Measurements from ENCODE around the gene PDSS2.
"Not testable (repeated sequence)": the region's sequence is repeated elsewhere in the genome, so short reads cannot be mapped to it uniquely, and the experiment has no call there.

Gene PDSS2

DNA sequence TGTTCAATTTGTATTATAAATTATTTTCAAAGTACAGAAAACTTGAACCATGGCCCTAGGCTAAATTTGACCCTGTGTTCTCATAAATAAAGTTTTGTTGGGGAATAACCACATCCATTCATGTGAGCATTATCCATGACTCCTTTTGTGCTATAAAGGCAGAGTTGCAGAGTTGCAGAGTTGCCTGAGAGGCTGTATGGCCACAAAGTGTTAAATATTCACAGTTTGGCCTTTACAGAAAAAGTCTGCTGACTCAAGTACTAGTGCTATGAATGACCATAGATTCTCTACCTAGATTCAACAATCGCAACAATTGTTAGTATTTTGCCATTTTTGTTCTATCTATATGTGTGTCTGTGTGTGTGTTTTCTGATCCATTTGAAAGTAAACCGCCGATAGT lies 297.8 kb downstream of the PDSS2 start:
- no peak for DNase-seq (ENCODE audit: low spot score)

DNA sequence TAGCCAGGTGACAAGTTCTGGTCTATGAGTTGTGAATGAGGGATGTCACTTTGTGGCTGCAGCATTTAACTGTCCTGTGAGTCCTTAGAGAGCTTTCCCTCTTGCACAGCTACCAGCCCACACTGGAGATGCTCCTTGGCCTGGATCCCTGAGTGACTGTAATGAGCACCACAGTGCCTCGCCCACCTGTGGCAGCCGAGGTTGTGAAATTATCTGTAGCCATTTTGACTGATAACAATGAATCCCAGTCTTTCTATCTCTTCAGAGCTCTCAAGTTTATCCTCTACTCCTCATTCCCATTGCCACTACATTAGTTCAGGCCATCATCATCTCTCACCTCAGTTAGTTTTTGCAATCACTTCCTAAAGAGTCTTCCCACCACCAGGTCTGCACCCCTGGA lies 302.7 kb downstream of the PDSS2 start:
- DNase-seq (ENCODE audit: low spot score): no peak

DNA sequence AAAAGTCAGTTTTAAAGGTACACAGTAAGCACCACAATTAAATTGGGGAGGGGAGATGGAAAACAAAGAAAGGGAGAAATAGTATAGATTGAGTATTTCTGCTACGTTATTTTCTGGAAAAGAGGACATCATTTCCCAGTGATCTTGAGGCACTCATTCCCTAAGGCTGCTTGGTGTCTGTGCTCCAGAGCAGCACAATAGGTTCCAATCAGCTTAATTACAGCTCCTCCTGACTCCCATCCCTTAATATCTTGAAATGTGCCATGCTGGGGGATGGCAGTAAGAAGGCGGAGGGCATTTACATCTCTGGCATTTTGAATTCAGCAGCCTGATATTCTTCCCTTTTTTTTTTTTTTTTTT lies 304.6 kb downstream of the PDSS2 start:
- no peak for DNase-seq (ENCODE audit: low spot score)

DNA sequence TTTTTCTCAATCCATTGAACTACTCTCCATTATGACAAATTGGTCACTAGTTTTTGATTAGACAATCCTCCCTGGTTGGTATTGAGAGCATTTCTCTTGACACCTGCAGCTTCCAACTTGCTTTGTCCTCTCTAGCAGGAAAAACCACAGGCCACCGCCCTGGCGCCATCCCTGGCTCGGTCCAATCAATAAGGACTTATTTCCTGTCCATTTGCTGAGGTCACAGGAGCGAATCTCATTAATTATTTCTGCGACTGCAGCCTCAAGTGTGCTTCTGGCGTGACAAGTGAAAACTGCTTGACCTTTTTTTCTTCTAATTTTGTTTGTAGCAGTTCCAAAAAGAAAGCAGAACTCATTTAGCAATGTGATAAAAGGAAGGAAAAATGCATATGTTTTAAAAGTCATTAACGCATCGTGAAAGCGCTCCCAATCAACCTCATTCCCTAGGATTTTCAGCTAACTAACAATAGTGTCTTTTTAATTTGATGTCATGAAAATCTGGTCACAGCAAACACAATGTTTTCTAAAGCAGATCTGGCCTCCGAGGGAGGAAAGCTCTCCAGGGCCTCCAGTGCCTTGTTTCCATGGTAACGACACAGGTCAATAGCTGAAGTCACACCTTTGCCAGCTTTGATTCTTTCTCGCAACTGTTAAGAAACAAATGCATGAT lies 305.1 kb downstream of the PDSS2 start:
- DNase-seq (ENCODE audit: low spot score): peak; percentile 81

DNA sequence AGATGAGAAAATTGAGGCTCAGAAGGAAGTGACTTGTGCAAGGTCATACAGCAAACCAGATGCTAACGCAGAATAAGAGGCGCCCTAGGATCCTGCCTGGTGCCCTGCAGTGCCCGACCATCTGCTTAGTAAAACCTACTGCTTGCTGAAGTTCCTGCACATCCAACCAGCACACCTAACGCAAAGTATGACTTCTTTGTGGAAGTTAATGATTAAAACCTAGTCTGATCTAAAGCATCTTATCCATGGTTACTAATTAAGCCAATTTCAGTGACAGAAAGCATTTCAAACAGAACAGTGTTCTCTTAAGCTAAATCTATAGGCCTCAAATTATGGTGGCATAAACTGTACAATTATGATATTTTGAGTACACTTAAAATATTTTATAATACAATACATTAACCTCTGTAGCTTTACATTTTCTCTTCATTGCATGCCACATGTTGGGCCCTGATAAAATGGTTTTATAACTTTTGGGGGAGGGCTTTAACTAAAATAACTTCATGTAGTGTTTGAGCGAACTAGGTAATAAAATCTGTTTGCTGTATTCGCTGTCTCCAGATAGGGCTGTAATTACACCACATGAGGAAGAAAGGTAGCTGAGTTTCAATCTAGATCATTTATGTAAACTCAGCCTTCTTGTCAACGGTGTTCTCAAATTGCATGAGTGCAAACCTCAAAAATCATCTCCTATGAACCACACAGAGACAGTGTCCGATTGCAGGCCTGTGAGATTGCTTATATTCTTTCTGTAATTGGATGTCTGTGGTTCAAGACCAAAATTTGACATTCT lies 306.5 kb downstream of the PDSS2 start:
- no peak for DNase-seq (ENCODE audit: low spot score)

DNA sequence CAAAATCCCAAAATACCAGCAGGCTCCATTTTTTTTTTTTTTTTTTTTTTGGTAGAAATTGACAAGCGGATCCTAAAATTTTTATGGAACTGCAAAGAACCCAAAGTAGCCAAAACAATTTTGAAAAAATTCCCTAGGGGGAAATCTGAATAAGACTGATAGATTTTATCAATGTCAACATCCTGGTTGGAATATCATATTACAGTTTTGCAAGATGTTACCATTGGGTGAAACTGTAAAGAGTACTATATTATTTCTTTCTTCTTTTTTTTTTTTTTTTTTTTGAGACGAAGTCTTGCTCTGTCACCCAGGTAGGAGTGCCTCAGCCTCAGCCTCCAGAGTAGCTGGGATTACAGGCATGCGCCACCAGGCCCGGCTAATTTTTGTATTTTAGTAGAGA lies 314.7 kb downstream of the PDSS2 start:
- DNase-seq (ENCODE audit: low spot score): no peak

DNA sequence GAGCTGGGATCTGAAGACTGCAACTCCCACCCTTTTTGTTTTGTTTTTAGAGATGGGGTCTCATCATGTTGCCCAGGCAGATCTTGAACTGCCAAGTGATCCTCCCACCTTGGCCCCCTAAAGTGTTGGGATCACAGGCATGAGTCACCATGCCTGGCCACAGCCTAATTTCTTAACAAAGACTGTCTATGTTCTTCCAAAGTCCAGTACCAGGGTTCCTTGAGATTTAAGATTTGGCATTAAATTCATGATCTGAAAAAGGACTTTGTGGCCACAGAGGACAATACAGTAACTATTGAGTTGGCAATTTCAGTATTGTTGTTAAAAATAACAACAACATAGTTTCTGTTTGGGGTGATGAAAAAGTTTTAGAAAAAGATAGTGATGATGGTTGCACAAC lies 315.4 kb downstream of the PDSS2 start:
- no peak for DNase-seq (ENCODE audit: low spot score)

DNA sequence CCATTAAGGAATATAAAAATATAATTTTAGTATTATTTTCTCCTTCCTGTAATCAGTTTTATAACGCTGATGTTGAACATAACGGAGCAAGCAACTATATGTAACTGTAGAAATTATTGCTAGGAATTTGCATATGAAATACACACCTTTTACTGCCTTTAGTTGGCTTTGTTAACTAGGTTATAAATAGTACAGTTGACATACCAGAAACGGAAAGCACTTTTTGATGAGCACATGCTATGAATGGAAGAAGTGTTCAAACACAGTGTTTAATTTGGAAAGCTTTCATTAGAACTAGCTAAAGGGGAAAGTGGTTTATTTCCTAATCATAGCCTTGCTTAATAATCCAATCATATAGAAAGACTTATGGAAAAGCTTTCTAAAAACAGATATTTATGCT lies 318.8 kb downstream of the PDSS2 start:
- DNase-seq (ENCODE audit: low spot score): no peak

DNA sequence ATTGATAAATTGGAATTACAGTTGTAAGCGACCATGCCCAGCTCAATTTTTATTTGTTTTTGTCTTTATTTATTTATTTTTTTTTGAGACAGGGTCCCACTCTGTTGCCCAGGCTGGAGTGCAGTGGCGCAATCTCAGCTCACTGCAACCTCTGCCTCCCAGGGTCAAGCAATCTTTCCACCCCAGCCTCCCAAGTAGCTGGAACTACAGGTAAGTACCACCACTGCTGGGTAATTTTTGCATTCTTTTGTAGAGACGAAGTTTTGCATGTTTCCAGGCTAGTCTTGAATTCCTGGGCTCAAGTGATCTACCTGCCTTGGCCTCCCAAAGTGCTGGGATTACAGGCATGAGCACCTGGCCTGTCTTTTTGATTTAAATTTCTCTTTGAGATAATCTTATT lies 323.0 kb downstream of the PDSS2 start:
- DNase-seq (ENCODE audit: low spot score): not testable (repeated sequence)

DNA sequence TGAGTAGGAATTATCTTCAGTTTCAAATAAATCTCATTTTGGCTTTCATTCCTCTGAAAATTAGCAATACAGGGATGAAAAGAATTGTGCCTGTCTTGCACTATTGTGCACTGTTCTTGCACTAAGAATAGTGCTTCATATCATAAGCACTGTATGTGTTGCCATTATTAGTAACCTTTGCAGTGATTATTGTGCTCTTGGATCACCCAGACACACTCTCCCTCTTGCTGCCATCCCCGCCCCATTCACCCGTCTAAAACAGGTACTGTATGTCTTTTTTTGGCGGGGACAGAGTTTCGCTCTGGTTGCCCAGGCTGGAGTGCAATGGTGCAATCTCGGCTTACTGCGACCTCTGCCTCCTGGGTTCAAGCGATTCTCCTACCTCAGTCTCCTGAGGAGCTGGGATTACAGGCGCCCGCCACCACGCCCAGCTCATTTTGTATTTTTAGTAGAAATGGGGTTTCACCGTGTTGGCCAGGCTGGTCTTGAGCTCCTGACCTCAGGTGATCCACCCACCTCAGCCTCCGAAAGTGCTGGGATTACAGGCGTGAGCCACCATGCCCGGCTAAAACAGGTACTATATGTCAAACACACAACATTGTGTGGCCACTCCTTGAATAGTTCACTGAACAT lies 324.2 kb downstream of the PDSS2 start:
- not testable (repeated sequence) for DNase-seq (ENCODE audit: low spot score)

DNA sequence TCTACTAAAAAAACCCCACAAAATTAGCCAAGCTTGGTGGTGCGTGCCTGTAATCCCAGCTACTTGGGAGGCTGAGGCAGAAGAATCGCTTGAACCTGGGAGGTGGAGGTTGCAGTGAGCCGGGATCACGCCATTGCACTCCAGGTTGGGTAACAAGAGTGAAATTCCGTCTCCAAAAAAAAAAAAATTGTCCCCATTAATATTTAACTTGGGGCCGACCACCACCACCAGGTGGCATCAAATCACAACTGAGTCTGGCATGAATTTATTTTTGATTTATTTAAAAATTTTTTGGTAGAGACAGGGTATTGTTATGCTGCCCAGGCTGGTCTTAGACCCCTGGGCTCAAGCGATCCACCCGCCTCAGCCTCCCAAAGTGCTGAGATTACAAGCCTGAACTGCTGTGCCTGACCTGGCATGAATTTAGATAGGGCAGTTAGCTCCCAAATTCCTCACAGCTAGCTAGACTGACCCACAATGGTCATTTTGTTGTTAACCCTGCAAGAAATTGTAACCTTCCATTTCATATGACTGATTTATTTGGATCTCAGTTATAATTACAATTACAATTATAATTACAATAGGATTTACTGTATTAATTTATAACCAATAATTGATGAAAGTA lies 326.9 kb downstream of the PDSS2 start:
- peak; percentile 24 for DNase-seq (ENCODE audit: low spot score)

DNA sequence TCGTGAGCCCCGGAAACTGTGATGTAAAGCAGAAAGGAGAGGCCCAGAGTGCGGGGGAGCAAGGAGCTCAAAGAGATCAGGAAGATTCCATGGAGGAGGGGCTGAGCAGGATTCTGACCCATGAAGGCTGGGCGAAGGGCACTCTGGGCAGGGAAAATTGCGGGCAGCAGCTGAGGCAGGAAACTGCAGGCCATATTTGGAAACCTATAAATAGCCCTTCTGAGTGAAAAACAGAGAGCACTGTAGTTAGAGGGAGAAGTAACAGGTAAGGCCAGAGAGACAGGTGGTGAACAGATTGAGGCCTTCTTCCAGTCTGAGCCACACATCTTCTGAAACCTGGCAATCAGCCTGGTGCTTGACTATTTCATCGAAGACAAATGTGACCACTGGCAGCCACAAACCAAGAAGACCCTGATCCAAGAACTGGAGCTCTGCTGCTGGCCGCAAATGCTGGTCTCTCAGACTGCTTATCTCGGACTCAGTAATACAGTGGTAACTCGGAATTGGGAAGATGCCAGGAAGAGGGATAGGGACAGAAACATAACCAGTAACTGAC lies 329.9 kb downstream of the PDSS2 start:
- DNase-seq (ENCODE audit: low spot score): peak; percentile 96

DNA sequence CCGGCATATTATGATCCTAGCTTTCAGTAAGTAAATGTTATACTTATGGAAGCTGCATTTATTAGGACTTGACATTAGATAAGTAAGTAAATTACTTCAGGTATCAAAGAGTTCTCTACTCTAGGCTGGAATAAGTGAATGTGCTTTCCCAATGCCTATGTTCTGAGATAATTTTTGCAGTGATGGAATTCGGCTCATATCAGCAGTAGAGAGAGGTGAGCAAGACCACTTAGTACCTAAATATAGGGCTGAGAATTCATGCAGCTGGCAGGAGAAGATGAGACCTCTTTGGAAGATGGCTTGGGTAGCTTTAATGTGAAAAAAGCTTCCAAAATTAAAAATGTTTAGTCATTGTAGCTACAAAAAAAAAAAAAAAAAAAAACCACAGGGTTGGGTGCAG lies 330.8 kb downstream of the PDSS2 start:
- no peak for DNase-seq (ENCODE audit: low spot score)

DNA sequence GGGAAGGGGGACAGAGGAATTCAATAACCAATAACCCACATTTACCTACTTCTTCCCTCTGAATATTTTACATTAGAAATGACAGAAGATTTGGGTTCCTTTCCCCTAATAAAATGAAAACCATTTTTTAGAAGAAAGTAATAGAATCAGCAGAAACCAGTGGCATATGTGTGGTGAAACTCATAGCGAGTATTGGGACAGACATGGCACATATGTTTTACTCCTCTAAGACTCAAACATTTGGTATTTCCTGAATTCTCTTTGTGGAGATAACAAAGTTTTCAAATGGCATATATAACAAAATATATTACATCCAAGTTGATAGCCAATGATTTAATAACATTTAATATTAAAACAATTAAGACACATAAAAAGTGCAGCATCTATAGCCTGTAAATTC lies 331.2 kb downstream of the PDSS2 start:
- no peak for DNase-seq (ENCODE audit: low spot score)

DNA sequence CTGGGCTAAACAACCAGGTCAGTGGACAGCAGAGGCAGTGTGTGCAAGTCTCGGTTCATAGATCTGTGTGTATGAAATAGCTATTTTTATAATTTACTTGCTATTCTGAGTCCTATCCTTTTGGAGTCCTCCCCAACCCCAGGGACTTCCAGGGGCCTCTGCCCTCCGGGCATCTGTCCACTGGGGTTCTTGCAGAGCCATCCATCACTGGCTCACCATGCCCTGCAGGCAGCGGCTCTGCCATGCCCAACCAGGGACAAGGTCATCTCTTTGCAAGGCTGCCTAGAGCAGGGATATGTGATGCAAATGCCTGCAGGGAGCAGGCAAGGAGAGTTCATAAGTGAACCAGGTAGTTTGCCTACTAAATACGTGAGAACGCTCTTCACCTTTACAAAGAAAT lies 333.6 kb downstream of the PDSS2 start:
- DNase-seq (ENCODE audit: low spot score): no peak

DNA sequence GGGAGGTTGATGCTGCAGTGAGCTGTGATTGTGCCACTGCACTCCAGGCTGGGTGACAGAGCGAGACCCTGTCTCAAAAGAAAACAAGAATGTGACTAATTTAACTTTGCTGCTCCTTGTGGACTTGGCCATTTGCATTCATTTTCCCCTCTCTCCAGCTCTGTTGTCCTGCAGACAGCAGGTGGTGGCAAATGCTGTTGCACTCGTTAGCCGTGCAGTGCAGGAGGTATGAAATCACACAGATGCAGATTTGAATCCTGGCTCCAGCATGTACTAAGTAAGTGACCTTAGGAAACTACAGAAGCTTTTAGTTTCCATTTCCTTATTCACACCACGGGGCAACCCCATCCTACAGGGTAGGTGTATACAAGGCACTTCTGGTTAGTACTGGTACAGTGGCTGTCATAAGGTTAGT lies 334.4 kb downstream of the PDSS2 start:
- no peak for DNase-seq (ENCODE audit: low spot score)

DNA sequence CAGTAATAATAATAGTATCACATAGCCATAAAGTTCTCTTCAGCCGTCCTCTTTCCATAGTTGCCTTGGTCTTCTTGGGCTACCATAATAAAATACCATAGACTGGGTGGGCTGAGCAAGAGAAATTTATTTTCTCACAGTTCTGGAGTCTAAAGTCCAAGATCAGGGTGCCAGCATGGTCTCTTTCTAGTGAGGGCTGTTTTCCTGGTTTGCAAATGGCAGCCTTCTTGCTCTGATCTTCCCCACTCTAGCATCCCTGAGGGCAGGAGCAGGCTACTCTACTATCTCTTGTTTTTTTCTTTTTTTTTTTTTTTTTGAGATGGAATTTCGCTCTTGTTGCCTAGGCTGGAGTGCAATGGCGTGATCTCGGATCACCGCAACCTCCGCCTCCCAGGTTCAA lies 335.9 kb downstream of the PDSS2 start:
- no peak for DNase-seq (ENCODE audit: low spot score)

DNA sequence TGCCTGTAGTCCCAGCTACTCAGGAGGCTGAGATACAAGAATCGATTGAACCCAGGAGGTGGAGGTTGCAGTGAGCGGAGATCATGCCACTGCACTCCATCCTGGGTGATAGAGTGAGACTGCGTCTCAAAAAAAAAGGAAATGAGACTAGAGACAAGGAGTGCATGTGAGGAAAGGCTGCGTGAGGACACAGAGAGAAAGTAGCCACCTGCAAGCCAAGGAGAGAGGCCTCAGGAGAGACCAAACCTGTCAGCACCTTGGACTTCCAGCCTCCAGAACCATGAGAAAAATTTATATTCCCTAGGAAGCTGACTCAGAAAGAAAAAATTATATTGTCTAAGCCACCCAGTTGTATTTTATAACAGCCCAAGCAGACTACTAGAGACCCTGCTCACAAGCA lies 336.6 kb downstream of the PDSS2 start:
- DNase-seq (ENCODE audit: low spot score): no peak

DNA sequence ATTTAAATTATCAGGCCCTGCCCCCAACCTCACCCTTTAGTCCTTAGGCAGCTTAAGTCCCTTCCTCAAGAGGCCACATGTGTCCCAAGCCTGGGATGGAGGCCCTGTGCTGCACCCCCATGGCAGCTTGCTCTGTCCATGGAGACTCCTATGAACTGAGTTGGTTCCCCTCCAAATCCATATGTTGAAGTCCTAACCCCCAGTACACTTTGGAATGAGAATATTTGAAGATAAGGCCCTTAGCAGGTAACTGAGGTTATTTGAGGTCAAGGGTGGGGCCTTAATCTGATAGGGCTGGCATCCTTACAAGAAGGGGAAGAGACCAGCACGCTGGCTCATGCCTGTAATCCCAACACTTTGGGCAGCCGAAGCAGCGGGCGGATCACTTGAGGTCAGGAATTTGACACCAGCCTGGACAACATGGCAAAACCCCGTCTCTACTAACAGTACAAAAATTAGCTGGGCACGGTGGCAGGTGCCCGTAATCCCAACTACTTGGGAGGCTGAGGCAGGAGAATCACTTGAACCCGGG lies 337.3 kb downstream of the PDSS2 start:
- no peak for DNase-seq (ENCODE audit: low spot score)

DNA sequence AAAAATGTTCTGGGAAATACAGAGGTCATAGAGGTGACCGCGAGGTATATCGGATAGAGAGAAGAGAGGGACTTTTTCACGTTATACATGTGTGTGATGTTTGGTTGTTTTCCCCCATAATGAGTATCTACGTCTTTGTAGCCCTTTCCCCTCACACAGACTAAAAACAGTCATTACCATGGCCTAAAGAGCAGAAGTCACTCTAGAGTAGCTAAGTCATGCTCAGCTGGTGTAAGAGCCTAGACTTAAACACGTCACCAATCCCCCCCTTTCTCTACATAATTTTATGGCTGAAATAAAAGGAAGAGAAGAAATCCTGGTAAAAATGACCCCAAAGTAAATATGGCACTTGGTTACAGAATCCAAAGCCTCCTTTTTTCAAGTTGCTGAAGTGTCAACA lies 338.1 kb downstream of the PDSS2 start:
- no peak for DNase-seq (ENCODE audit: low spot score)

DNA sequence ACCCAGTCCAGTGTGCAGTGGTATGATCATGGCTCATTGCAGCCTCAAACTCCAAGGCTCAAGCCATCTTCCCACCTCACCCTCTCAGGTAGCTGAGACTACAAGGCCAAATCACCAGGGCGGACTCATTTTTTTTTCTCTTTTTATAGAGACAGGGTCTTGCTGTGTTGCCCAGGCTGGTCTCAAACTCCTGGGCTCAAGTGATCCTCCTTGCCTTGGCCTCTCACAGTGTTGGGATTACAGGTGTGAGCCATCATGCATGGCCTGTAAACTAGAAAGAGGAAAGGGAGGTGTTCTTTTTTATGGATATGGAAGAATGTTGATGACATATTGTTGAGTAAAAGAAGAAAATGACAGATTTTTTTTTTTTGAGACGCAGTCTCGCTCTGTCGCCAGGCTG lies 339.0 kb downstream of the PDSS2 start:
- DNase-seq (ENCODE audit: low spot score): no peak

DNA sequence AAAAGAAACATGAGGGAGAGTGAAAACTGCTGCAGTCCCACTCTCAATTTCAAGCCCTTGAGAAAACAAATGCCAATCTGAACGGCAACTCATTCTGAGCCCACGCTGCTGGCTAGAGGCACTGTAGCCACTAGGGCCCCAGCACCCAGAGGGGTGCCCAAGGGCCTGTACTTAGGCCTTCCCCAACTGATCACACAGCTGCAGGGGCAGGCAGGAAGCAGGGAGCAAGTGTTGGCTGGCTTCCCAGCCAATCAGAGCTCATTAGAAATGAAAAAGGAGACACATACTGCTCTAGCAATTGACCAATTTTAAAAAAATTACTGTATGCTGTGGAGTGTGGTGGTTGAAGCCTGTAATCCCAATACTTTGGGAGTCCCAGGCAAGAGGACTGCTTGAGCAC lies 340.4 kb downstream of the PDSS2 start:
- no peak for DNase-seq (ENCODE audit: low spot score)

All from cerebellar cortex (tissue), 1 donor.